ENCODE data around the gene XPR1. TPM values are rescaled to one million over a fixed set of nuclear protein-coding genes. Genes with fewer than 3 reads are reported as not detected.

The XPR1 gene
- total RNA-seq, 1 experiment from 2014 or later: 39.7 TPM

DNA sequence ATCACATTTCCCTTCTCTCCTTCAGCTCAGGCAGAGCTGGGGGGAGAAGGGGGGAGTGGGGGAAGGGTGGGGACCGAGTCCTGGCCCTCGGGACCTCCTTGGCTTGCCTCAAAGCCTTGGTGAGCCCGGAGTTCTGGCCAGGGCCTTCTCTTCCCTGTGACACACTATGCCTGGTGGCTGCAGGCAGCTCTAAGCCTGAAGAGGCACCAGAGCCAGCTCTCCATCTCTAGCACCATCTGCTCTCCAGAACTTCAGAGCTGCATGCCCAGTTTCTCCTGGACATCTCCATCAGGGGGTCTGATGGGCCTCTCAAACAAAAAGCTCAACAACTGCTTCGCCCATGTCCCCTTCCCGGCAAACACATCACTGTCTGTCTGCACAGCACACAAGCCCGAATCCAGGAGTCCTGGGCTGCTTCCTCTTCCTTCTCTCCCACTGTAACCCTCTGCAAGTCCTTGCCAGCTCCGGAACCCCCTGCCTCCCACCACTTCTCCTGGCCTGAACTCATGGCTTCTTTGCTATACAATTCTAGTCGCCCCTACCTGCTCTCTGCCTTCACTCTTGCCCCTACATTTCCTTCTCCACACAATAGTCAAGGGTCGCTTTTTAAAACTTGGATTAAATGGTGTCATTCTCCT lies 307.4 kb downstream of the XPR1 start:
- intact Hi-C loops (cut with micrococcal nuclease): no loop called here
- BruUV-seq (replicated peaks): no TSS peak
- Mint-ChIP-seq H3K4me1 (ENCODE audit: insufficient read depth, unreplicated experiment) (no peaks in the 10 kb centered on the region), H3K27me3 (ENCODE audit: insufficient read depth, unreplicated experiment) (peaks cover 25% of the 10 kb centered on the region), H3K27ac (ENCODE audit: low read depth, unreplicated experiment) (no peak overlapping the region), H3K9me3 (ENCODE audit: unreplicated experiment) (no peaks in the 10 kb centered on the region), H3K4me3 (ENCODE audit: unreplicated experiment) (no peak overlapping the region), H3K36me3 (ENCODE audit: insufficient read depth, unreplicated experiment) (no peaks in the 10 kb centered on the region)
- CTCF ChIA-PET: no interaction called here
- DNase-seq (ENCODE audit: unreplicated experiment): no peak
- TF ChIP-seq CTCF (IDR thresholded peaks at IDR 0.05; ENCODE audit: unreplicated experiment): no peak
- POLR2A ChIA-PET: no interaction called here

- H3K4me1 Mint-ChIP-seq (ENCODE audit: insufficient read depth, unreplicated experiment): no peaks in the 10 kb centered on the region
Measured at GRCh38 chr1:180939711-180940103, 307.9 kb downstream of the XPR1 start.

More at GRCh38 chr1:180939711-180940103, 307.9 kb downstream of the XPR1 start:
- Mint-ChIP-seq H3K4me3 (ENCODE audit: unreplicated experiment) (no peak overlapping the region), H3K36me3 (ENCODE audit: insufficient read depth, unreplicated experiment) (no peaks in the 10 kb centered on the region), H3K27ac (ENCODE audit: low read depth, unreplicated experiment) (no peak overlapping the region), H3K27me3 (ENCODE audit: insufficient read depth, unreplicated experiment) (peaks cover 25% of the 10 kb centered on the region), H3K9me3 (ENCODE audit: unreplicated experiment) (no peaks in the 10 kb centered on the region)
- intact Hi-C loops (cut with micrococcal nuclease): no loop called here
- CTCF ChIA-PET: interaction anchor here (1.1 to 1.6 kb wide), 3 partner anchors 58 to 484 kb away, joined by 4 to 7 read pairs (median 4); no protein-coding TSS in a partner anchor
- DNase-seq (ENCODE audit: unreplicated experiment): no peak
- no TSS peak for BruUV-seq (replicated peaks)
- TF ChIP-seq CTCF (IDR thresholded peaks at IDR 0.05; ENCODE audit: unreplicated experiment): no peak
- POLR2A ChIA-PET: no interaction called here

Other genes starting within 250 kb of the XPR1 start
- gene ACBD6, start 129.4 kb upstream of the XPR1 start, total RNA-seq (2022): 123 and 136 TPM in 2 replicates
- not detected in 2 replicates for gene OVAAL, start 73.1 kb upstream of the XPR1 start, total RNA-seq (2022)